Umbilical cord (tissue), 2 donors: ENCODE measurements around the gene C3orf22. TPM values are rescaled to one million over a fixed set of nuclear protein-coding genes. Genes with fewer than 3 reads are reported as not detected.
A peak's percentile ranks its signal among the peaks of the same experiment; 100 is the strongest.

ENCODE experiments used
- DNase-seq: peaks from one replicate; pipeline ENCODE4 v3.0.0-alpha.2; 2015; ENCODE audit warnings: low spot score
- total RNA-seq: library from RNA; depleted of rRNA; stranded (reverse); fragments of >200 nt; gene quantifications from one replicate; pipeline ENCODE4 v1.2.3, GENCODE V29; 2014; ENCODE audit warnings: low replicate concordance; ENCODE audit not compliant: insufficient read depth

The C3orf22 gene
- total RNA-seq, 1 donor from 2014 or later = 1.7 TPM

DNA sequence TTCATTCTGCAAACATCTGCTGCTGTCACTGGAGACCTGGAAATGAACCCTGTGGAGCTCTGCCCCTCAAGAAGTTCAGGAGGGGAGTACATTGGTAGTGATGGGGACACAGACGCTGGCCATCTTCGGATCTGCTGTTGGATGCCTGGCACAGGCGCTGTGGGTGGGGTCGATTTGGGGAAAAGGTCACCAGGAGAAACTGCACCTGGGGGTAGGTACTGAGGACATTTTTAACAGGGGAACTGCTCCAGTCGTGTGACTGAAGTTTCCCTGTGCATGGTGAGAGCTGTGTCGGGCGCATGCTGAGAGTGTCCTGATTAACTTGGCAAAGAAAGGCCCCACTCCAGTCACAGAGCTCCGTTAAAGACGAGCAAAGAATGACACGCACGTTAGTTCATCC is 44.6 kb downstream of the C3orf22 start:
- DNase-seq = no peak

DNA sequence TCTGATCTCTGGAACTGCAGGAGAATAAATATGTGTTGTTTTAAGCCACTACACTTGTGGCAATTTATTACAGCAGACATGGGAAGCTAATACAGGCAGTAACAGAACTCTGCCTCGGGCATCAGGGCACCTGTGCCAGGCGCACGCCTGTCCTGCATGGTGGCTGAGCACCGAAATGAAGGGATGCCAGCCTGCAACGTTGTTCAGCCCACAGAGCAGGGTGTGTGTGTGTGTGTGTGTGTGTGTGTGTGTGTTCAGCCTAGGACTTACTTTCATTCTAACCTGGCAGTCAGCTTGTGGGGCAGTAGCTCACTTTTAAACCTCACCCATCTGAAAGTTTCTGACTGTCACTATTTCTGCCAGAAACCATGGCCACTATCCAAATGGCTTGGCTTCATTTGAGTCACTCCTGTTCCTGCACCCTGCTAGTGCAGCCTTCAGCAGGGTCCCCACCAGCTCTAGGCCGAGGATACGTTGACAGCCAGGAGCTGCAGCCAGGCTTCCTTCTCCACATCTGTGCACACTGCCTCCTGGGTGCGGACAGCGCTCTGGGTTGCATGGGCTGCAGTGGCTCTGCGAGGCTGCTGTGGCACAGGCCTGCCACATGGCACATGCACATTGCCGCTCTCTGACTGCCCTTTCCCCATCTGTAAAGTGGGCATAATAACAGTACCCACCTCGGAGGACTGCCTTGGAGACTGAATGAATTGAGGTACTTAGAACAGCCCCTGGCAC is 45.6 kb downstream of the C3orf22 start:
- no peak for DNase-seq

DNA sequence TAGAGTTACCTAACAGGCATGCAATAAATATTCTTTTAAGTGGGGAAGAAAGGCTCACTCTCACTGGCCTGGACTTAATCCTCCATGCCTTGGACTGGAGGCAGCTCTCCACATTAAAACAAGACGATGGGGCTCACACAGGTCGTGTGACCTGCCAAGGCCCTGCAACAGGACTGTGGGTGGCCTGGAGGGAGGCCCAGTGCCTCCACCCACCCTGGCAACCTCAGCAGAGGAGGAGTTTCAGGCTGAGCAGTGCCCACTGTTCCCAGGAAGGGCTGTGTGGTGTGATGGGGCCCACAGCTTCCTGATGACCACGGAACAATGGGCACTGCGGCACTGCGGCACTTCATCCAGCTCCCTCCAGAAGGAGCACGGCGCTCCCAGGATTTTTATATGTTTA is 46.7 kb downstream of the C3orf22 start:
- peak; percentile 15 for DNase-seq

DNA sequence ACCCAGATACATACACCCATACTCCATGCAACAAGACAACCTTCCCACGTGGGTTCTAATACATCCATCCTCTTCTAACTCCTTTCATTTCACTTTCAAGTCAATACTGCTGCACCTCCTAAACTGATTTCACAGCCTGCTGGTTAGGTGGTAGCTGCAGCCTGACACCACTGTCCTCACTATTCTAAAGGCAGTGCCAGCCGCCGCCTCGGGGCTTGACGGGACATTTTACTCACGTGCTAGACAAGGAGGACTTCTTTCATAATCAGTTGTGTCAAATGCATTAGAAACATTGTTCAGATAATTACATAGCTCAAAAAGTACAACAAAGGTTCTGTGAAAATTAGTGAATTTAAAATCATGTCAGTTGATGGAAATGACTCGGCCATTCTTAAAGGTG is 47.4 kb downstream of the C3orf22 start:
- DNase-seq = no peak

DNA sequence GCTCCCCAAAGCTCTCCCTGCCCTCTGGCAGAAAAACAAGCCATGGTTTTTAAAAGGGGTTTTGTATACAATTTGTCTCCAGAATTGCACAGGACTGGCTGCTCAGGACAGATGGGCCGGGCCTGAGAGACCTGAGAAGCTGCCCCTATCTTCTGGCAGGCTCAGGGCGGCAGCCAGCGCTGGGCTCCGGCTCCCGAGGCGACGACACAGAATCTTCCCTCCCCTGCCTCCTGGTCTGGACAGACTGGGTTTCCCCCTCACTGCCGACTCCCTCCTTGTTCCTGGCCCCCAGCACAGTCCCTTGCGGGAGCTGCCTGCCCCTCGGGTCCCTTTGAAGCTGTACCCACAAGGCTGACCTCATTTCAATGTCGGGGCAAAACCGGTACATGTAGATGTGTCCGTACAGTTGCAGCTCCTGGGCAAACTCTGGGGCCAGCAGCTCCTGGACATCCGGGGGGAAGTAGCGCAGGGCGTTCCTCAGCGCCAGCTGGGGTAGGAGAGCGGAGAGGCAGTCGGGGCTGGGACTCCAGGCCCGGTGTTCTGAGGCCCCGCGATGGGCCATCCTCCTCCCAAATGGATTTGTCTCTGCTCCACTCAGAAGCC is 48.3 kb downstream of the C3orf22 start:
- DNase-seq = no peak

DNA sequence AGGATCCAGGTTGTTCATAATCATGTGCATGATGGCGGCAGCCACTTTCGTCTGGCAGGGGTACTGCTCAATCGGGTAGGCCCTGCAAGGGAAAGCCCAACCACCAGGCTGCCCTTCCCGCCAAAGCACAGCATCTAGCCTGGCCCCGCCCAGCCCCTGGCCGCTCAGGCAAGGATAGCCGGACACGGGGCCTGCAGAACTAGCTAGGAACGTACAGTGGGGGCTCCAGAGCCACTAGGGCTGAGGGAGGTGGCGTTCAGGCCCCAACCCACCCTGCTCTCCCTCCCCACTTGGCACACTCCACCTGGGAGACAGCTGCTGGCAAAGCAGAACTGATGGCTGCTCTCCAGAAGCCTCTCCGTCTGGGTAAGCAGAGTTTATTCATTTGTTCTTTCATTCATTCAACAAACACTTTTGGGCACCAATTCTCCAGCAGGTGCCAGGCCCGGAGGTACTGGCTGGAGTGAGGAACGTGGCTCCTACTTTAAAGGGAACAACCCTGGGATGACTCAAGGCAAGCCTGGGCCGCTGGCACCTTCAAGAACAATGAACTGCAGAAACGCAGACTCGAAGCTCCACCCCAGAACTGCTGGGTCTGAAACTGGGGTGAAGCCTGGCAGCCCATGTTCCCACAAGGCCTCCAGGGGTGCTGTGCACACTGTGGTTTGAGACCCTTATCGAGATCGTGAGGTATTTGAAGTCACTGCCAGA is 49.0 kb downstream of the C3orf22 start:
- DNase-seq = no peak

DNA sequence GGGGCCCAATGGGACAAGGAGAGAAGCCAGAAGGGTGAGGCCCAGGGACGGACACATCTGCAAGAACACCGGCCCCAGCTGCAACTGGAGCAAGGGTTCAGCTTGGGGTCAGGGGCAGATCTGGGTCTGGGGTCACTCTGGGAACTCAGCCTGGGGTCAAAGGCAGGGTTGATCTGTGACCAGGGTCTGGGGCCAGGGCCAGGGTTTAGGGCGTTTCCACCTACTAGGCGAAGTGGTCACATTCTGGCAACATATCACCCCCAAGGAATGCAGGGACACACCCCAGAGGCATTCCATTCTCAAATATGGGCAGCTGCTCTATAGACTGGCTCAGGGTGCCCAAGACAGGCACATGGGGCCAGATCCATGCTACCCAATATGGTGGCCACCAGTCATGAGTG is 50.2 kb downstream of the C3orf22 start:
- DNase-seq = no peak

DNA sequence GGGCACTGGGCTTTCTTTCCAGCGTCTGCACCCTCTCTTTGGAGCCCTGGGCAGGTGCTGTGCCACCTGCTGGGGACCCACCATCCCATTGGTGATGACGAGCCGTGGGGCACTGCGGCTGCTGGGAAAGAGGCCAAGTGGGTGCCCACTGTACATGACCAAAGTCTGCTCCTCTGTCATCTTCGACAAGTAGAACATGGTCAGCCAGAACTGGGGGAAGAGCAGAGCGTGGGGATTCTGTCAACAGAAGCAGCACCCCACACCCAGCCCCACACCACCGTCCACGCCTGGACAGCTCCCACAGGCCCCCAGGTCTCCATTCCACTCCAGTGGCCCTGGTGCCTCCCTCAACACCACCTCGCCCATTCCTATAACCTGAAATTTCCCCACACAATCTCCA is 50.8 kb downstream of the C3orf22 start:
- no peak for DNase-seq

DNA sequence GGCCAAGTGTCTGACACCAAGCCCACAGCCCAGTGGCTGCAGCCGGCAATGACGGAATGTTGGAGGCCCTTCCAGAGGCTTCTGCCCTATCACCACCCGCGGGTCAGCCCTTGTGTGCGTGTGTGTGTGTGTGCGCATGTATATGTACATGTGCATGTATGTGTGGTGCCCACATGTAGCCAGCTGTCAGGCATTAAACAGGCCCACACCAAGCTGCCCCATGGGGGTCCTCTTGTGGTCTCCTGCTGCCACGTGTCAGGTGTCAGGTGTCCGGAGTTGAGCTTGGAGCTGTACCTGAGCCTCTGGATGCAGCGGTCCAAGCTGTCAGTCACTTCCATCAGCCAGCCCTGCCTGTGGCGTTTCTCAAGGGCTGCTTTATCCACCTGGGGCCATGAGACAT is 55.0 kb downstream of the C3orf22 start:
- DNase-seq = no peak

DNA sequence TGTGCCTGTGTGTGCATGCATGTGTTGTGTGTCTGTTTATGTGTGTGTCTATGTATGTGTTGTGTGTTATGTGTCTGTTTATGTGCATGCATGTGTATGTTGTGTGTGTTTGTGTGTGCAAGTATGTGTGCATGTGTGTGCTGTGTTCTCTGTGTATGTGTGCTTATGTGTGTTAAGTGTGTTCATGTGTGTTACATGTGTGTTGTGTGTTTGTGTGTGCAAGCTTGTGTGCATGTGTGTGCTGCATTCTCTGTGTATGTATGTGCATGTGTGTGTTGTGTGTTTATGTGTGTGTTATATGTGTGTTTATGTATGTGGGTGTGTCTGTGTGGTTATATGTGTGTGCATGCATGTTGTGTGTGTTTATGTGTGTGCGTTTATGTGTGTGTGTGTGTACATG is 56.1 kb downstream of the C3orf22 start:
- DNase-seq = no peak

DNA sequence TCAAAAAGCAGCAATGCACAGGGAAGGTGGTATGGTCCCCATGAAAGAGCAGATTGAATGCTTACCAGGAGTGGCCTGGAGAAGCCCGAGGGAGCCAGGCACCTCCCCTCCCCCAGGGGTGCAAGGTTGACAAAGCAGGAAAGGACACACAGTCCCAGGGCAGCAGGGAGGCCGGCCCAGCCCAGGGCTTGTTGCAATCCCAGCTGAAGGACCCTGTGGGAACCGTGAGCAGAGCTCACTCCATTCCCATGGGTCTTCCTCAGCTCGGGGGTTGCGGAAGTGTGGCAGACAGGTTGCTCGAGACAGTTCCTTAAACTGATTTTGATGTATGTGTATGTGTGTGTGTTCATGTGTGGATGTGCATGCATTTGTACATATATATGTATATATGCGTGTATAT is 57.0 kb downstream of the C3orf22 start:
- no peak for DNase-seq

DNA sequence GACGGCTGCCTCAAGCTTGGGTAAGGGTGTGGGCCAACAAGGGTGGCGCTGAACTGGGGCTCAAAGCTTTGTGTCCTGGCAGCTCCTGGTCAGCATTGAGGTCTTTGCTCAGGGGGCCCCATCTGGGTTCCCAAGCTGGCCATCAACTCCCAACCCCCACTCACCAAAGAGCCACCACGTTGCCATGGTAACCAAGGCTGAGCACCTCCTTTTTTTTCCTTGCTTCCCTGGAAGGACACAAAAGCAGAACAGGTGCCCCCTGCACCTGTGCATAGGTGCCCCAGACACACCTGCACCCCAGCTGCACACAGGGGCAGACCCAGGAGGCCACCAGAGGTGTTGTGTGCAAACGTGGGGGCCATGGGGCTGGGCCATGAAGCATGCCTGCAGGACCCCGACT is 57.7 kb downstream of the C3orf22 start:
- no peak for DNase-seq

DNA sequence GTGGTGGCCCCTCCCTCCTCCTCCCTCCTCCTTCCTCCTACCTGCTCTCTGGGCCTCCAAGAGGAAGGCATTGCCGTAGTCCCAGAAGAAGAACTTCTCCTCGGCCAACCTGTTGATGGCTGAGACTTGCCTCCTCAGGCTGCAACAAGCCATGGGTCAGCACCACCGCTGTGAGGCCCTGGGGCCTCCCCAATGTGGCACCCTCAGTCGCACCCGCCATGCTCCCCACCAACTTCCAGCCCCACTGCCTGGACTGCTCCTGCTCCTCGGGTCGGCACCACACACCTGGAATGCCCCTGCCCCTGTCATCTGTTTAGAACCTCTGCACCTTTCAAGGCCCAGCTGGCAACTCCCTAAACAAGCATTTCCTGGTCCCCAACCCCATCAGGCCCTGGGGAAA is 58.7 kb downstream of the C3orf22 start:
- DNase-seq = no peak

Other genes starting within 250 kb of the C3orf22 start
- 1.7 TPM for gene KLF15, start 201.5 kb downstream of the C3orf22 start, total RNA-seq
- 3.4 TPM for gene CFAP100, start 164.0 kb downstream of the C3orf22 start, total RNA-seq
- gene ZXDC, start 83.0 kb downstream of the C3orf22 start, total RNA-seq = 28.6 TPM
- gene UROC1, start 41.2 kb downstream of the C3orf22 start, total RNA-seq = 0.48 TPM
- not detected for gene CHST13, start 34.8 kb downstream of the C3orf22 start, total RNA-seq
- 19.3 TPM for gene TXNRD3, start 96.2 kb upstream of the C3orf22 start, total RNA-seq
- 11.8 TPM for gene CHCHD6, start 145.3 kb upstream of the C3orf22 start, total RNA-seq